Liver (tissue), 9 donors: Measurements from ENCODE around the gene ZDHHC11. TPM values are rescaled to one million over a fixed set of nuclear protein-coding genes. Genes with fewer than 3 reads are reported as not detected.

Experiments used
- DNase-seq: peaks from one replicate; pipeline ENCODE4 v3.0.0-alpha.2; 2017; ENCODE audit warnings: low spot score
- H3K27ac ChIP-seq, 2 donors: one replicate each; pipeline ENCODE4 v1.7.0; 2013; ENCODE audit warnings: inconsistent platforms in 2 of 2, low read length in 2 of 2, control low read depth in 1 of 2, low read depth in 1 of 2, mild to moderate bottlenecking in 1 of 2
- H3K27me3 ChIP-seq, 4 donors: one replicate each; pipeline versions ENCODE4 v1.6.1 to v1.7.0; 2013; ENCODE audit warnings: low read length in 3 of 4, inconsistent platforms in 1 of 4, mild to moderate bottlenecking in 1 of 4, moderate library complexity in 1 of 4; ENCODE audit not compliant: control insufficient read depth in 4 of 4, insufficient read depth in 4 of 4
- H3K36me3 ChIP-seq, 4 donors: one replicate each; pipeline versions ENCODE4 v1.6.1 to v1.7.0; 2013; ENCODE audit warnings: low read length in 3 of 4, mild to moderate bottlenecking in 3 of 4, low read depth in 1 of 4, moderate library complexity in 1 of 4; ENCODE audit not compliant: control insufficient read depth in 4 of 4, insufficient read depth in 3 of 4
- H3K4me1 ChIP-seq, 4 donors: one replicate each; pipeline versions ENCODE4 v1.6.1 to v1.7.0; 2013; ENCODE audit warnings: low read length in 3 of 4, mild to moderate bottlenecking in 3 of 4, moderate library complexity in 1 of 4; ENCODE audit not compliant: control insufficient read depth in 4 of 4, insufficient read depth in 4 of 4
- H3K4me3 ChIP-seq, 3 donors: one replicate each; pipeline versions ENCODE4 v1.6.1 to v1.7.0; 2013; ENCODE audit warnings: low read length in 3 of 3, control low read depth in 1 of 3, low read depth in 1 of 3, mild to moderate bottlenecking in 1 of 3
- H3K9ac ChIP-seq, 2 donors: one replicate each; pipeline ENCODE4 v1.7.0; 2013; ENCODE audit warnings: low read length in 2 of 2, mild to moderate bottlenecking in 2 of 2, moderate library complexity in 2 of 2, control low read depth in 1 of 2, low read depth in 1 of 2
- H3K9me3 ChIP-seq, 4 donors: one replicate each; pipeline versions ENCODE4 v1.6.1 to v1.7.0; 2013; ENCODE audit warnings: low read length in 3 of 4; ENCODE audit not compliant: control insufficient read depth in 4 of 4
- ATF3 ChIP-seq: IDR thresholded peaks from 2 replicates; pipeline ENCODE4 v1.6.1; 2016; ENCODE audit warnings: antibody characterized with exemption
- EGR1 ChIP-seq, 2 donors: IDR thresholded peaks; 2 replicates each; pipeline ENCODE4 v1.6.1; 2016 to 2018; ENCODE audit warnings: antibody characterized with exemption in 2 of 2, low read depth in 2 of 2
- FOXA1 ChIP-seq: IDR thresholded peaks from 2 replicates; pipeline ENCODE4 v1.6.1; 2016; ENCODE audit warnings: antibody characterized with exemption
- FOXA2 ChIP-seq: IDR thresholded peaks from 2 replicates; pipeline ENCODE4 v1.6.1; 2016; ENCODE audit warnings: antibody characterized with exemption
- GABPA ChIP-seq, 2 donors: IDR thresholded peaks in 1 of 2; conservative IDR thresholded peaks in 1 of 2; 2 replicates each; pipeline ENCODE4 v1.6.1; 2016; ENCODE audit warnings: antibody characterized with exemption in 2 of 2, mild to moderate bottlenecking in 1 of 2, moderate library complexity in 1 of 2
- HNF4A ChIP-seq, 2 donors: conservative IDR thresholded peaks; 2 replicates each; pipeline ENCODE4 v1.6.1; 2016; ENCODE audit warnings: antibody characterized with exemption in 2 of 2, mild to moderate bottlenecking in 2 of 2
- HNF4G ChIP-seq: IDR thresholded peaks from 2 replicates; pipeline ENCODE4 v1.6.1; 2016; ENCODE audit warnings: antibody characterized with exemption
- JUND ChIP-seq, 2 donors: IDR thresholded peaks; 2 replicates each; pipeline ENCODE4 v1.6.1; 2016; ENCODE audit warnings: antibody characterized with exemption in 2 of 2
- NR2F2 ChIP-seq: IDR thresholded peaks from 2 replicates; pipeline ENCODE4 v1.6.1; 2016; ENCODE audit warnings: antibody characterized with exemption
- RAD21 ChIP-seq, 2 donors: IDR thresholded peaks; 2 replicates each; pipeline ENCODE4 v1.6.1; 2016; ENCODE audit warnings: antibody characterized with exemption in 2 of 2, mild to moderate bottlenecking in 2 of 2
- REST ChIP-seq: IDR thresholded peaks from 2 replicates; pipeline ENCODE4 v1.6.1; 2016; ENCODE audit warnings: antibody characterized with exemption, mild to moderate bottlenecking
- RXRA ChIP-seq, 2 donors: IDR thresholded peaks; 2 replicates each; pipeline ENCODE4 v1.6.1; 2017 to 2018; ENCODE audit warnings: antibody characterized with exemption in 2 of 2, mild to moderate bottlenecking in 1 of 2
- SP1 ChIP-seq: IDR thresholded peaks from 2 replicates; pipeline ENCODE4 v1.6.1; 2018; ENCODE audit warnings: antibody characterized with exemption, mild to moderate bottlenecking
- TAF1 ChIP-seq: conservative IDR thresholded peaks from 2 replicates; pipeline ENCODE4 v1.6.1; 2016; ENCODE audit warnings: antibody characterized with exemption, mild to moderate bottlenecking
- YY1 ChIP-seq: IDR thresholded peaks from 2 replicates; pipeline ENCODE4 v1.6.1; 2016; ENCODE audit warnings: antibody characterized with exemption, mild to moderate bottlenecking
- ZBTB33 ChIP-seq: IDR thresholded peaks from 2 replicates; pipeline ENCODE4 v1.6.1; 2016; ENCODE audit warnings: antibody characterized with exemption
- WGBS: extraction: QIAGEN DNeasy Blood & Tissue Kit; methylation state at CpG from one replicate; pipeline ENCODE4 v1.1.7; 2013; 5-methylcytosine and 5-hydroxymethylcytosine counted together
- polyA plus RNA-seq, 2 donors: library from polyadenylated mRNA; stranded (reverse) in 1 of 2; unstranded in 1 of 2; fragments of 200-250 nt in 1 of 2; fragments of >200 nt in 1 of 2; fragmentation: Nextera tagmentation in 1 of 2; extraction: Ambion mirVana in 1 of 2; gene quantifications; one replicate each; pipeline versions ENCODE4 v1.2.1 to v1.2.3, GENCODE V29; 2013 to 2015
- total RNA-seq, 2 donors: library from RNA; depleted of rRNA; stranded (reverse); fragments of >200 nt; gene quantifications; one replicate each; pipeline ENCODE4 v1.2.3, GENCODE V29; 2014
- TF ChIP-seq, protein P1 (sequence below): IDR thresholded peaks from 2 replicates; pipeline ENCODE4 v1.6.1; 2016; ENCODE audit warnings: antibody characterized with exemption
- TF ChIP-seq, protein P2 (sequence below): fragments of 150-350 bp; IDR thresholded peaks from 2 replicates; pipeline ENCODE4 v1.5.1; 2017; ENCODE audit warnings: improper control_type of control experiment, low read depth, low read length; ENCODE audit not compliant: missing input control
- donor health status: healthy.
- donor health status: healthy.
- donor health status: healthy.
- donor health status: healthy.
- donor health status: healthy.

ZDHHC11 gene
- total and polyA plus RNA-seq, 4 donors: 0.93 to 3.2 (median 1.3) TPM

DNA sequence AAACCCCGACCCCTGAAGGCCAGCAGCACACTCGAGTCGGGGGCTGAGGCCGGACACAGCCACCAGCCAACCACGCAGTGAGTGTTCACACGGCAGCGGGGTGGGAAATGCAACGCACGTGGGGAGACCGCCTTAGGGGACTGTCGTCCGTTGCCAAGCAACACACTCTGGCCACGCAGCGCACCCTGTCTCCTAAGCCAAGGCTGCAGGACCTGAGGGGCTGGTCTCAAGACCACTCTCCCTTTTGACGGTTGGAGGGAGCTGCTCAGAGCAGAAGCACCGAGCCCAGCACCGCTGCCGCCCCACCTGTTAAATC is 34.3 kb upstream of the ZDHHC11 start:
- Histone ChIP-seq H3K27ac (no peak overlapping the region), H3K9me3 (no peaks in the 10 kb centered on the region), H3K27me3 (no peaks in the 10 kb centered on the region), H3K4me1 (no peaks in the 10 kb centered on the region), H3K9ac (no peak overlapping the region), H3K36me3 (peaks cover 17 to 88% (median 58%) of the 10 kb centered on the region in 4 donors), H3K4me3 (no peak overlapping the region)
- TF ChIP-seq REST: no peak
- TF ChIP-seq, protein P1, sequence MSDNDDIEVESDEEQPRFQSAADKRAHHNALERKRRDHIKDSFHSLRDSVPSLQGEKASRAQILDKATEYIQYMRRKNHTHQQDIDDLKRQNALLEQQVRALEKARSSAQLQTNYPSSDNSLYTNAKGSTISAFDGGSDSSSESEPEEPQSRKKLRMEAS: no peak
- TF ChIP-seq ATF3: no peak
- TF ChIP-seq RXRA (IDR thresholded peaks at IDR 0.05): no peak
- TF ChIP-seq JUND (IDR thresholded peaks at IDR 0.05): no peak
- no peak for TF ChIP-seq TAF1
- TF ChIP-seq, protein P2, sequence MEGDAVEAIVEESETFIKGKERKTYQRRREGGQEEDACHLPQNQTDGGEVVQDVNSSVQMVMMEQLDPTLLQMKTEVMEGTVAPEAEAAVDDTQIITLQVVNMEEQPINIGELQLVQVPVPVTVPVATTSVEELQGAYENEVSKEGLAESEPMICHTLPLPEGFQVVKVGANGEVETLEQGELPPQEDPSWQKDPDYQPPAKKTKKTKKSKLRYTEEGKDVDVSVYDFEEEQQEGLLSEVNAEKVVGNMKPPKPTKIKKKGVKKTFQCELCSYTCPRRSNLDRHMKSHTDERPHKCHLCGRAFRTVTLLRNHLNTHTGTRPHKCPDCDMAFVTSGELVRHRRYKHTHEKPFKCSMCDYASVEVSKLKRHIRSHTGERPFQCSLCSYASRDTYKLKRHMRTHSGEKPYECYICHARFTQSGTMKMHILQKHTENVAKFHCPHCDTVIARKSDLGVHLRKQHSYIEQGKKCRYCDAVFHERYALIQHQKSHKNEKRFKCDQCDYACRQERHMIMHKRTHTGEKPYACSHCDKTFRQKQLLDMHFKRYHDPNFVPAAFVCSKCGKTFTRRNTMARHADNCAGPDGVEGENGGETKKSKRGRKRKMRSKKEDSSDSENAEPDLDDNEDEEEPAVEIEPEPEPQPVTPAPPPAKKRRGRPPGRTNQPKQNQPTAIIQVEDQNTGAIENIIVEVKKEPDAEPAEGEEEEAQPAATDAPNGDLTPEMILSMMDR: no peak
- TF ChIP-seq FOXA2: no peak
- no peak for TF ChIP-seq ZBTB33
- no peak for TF ChIP-seq FOXA1
- no peak for TF ChIP-seq RAD21 (IDR thresholded peaks at IDR 0.05)
- TF ChIP-seq NR2F2: no peak
- no peak for TF ChIP-seq HNF4G
- TF ChIP-seq EGR1 (IDR thresholded peaks at IDR 0.05; ENCODE audit: low read depth in 2 of 2): no peak
- TF ChIP-seq GABPA (IDR thresholded peaks at IDR 0.05 in 1 of 2, conservative IDR thresholded peaks at IDR 0.05 in 1 of 2): no peak
- TF ChIP-seq HNF4A (conservative IDR thresholded peaks at IDR 0.05): no peak
- no peak for TF ChIP-seq SP1
- no peak for TF ChIP-seq YY1
- DNase-seq: no peak
- WGBS: 96% methylated on average over 18 of the region's 18 CpGs
